SK-N-MC (cell line): Measurements from ENCODE around the gene CTNNA2.

ENCODE experiments used
- DNase-seq: peaks from one replicate; pipeline ENCODE4 v3.0.0-alpha.2; 2011; ENCODE audit warnings: low read depth, low spot score
- H3K27ac ChIP-seq: fragments of 200-600 bp; sonication (generic); 2 replicates; pipeline ENCODE4 v1.5.1; 2016; ENCODE audit warnings: mixed run types
- H3K36me3 ChIP-seq: fragments of 200-600 bp; sonication (generic); 2 replicates; pipeline ENCODE4 v1.6.1; 2017; ENCODE audit warnings: antibody characterized with exemption, low read length, mixed read lengths; ENCODE audit not compliant: insufficient read depth
- H3K4me3 ChIP-seq: fragments of 200-600 bp; sonication (generic); 2 replicates; pipeline ENCODE4 v1.5.1; 2016
- H3K9ac ChIP-seq: fragments of 200-600 bp; sonication (generic); 2 replicates; pipeline ENCODE4 v1.8.0; 2017; ENCODE audit warnings: mixed run types, mixed read lengths; ENCODE audit not compliant: insufficient read length
- H3K9me3 ChIP-seq: fragments of 200-600 bp; sonication (generic); 2 replicates; pipeline ENCODE4 v1.6.1; 2017; ENCODE audit warnings: low read depth, mild to moderate bottlenecking, antibody characterized with exemption, low read length, moderate library complexity, mixed read lengths
- EZH2 ChIP-seq: fragments of 200-600 bp; sonication (generic); IDR thresholded peaks from one replicate; pipeline ENCODE4 v1.6.1; 2017; ENCODE audit warnings: antibody characterized with exemption
- FOXP2 ChIP-seq: optimal IDR thresholded peaks from 2 replicates; pipeline ENCODE3; 2011; ENCODE audit warnings: mild to moderate bottlenecking, moderate library complexity; ENCODE audit not compliant: insufficient read depth; ENCODE audit errors: extremely low read length, control extremely low read depth
- POLR2AphosphoS5 ChIP-seq: IDR thresholded peaks from 2 replicates; pipeline ENCODE4 v1.6.1; 2012; ENCODE audit warnings: mild to moderate bottlenecking, low read depth, low read length, borderline replicate concordance

The CTNNA2 gene

DNA sequence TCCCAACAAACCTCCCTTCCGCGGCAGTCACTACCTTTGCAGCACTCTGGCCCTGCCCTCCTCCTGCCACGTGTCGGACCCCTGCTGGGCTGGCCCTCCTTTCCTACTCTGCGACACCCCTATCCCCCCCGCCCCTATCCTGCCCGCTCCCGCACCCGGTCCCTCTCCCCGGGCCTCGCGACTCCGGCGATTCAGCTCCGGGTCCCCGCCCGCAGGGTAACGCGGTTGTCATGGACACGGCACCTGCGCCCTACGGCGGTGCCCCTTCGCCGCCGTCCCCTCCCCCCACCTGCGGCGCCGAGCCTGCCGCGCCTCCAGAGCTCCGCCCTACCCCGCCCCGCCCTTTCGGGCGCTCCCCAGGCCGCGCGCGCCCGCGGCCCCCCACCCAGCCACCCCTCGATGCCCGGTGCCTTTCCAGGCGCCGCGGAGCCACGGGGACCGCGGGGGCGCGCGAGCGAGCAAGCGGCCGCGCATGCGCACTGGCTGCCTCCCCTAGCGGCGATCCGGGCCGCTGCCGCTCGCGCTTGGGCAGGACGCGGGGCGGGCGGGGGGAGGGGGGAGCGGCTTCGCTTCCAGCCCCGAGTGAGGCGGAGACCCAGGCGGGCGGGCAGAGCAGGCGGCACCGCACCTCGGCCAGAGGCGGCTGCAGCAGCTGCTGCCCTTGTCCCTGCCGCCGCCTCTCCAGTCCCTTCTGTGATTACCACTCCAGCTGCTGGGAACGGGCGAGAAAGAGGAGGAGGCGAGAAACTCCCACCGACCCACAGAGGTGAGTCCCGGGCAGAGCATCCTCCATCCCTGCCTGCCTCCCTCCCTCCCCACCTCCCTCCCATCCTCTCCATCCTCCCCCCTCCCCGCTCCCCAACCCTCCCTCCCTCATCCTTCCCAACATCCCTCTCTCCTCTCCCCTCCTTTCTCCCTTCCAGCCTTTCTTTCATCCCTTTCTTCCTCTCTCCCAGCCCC lies at the start of gene CTNNA2:
Gene CTNNA2, plus strand, starts transcription at position 610 of the 960 bp plus-strand sequence.
- Histone ChIP-seq H3K9me3 (no peaks in the 10 kb centered on the region), H3K27ac (no peak within 1 kb of the TSS), H3K4me3 (no peak within 1 kb of the TSS), H3K9ac (no peak within 1 kb of the TSS), H3K36me3 (no peaks in the 10 kb centered on the region)
- DNase-seq, result no peak
- TF ChIP-seq EZH2 (no peak), POLR2AphosphoS5 (no peak), FOXP2 (no peak)

DNA sequence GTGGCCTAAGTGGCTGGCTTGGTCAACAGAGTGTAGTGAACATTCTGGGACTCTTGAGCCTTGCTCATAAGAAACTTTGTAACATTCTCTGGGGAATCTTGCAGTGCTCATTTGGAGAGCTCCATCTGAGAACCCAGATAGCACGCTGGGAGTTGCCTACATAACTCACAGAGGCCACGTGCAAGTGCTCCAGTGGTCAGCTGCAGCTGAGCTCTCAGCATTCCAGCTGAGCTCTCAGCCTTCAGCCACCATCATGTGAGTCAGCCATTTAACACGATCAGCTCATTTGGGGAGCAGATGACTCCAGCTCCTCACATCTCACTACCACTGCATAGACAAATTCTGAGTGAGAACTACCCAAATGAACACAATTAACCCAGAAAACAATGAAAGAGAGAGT lies 25.5 kb upstream of the CTNNA2 start:
- DNase-seq, result no peak
- no peaks in the 10 kb centered on the region for H3K9me3 ChIP-seq
- H3K4me3 ChIP-seq, result no peak overlapping the region
- no peaks in the 10 kb centered on the region for H3K36me3 ChIP-seq
- TF ChIP-seq FOXP2 (no peak), POLR2AphosphoS5 (no peak), EZH2 (no peak)
- no peak overlapping the region for H3K27ac ChIP-seq
- no peak overlapping the region for H3K9ac ChIP-seq

DNA sequence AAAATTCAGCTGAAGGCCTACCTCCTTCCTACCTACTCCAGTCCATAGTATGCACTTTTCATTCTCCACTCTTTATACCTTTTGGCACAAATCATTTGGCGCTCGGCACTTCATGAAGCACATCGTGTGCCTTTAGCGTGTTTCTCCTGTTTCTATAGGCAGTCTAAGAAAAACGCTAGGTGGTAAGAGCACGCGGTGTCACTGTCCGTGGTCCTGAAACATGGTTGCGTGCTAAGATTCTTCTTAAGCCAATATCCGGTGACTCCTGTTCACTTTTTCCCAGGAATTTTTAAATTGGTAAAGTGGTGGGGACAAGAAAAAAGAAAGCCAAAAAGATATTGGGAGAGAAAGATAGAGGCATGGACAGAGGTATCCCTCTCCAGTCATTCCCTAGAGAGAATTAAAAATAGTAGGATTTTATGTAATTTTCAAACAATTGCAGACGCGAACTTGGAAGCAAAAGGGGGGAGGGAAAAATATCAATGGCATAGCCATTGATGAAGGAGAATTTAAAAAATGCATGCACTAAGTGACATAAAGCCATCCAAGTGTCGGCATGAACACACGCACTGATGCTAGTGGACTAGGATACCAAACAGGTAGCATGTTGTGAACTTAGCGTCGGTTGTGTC lies 1.4 kb upstream of the CTNNA2 start:
- no peak overlapping the region for H3K9ac ChIP-seq
- H3K9me3 ChIP-seq, result no peaks in the 10 kb centered on the region
- peak; percentile 56 for DNase-seq
- TF ChIP-seq FOXP2 (no peak), EZH2 (no peak), POLR2AphosphoS5 (no peak)
- no peaks in the 10 kb centered on the region for H3K36me3 ChIP-seq
- no peak overlapping the region for H3K27ac ChIP-seq
- no peak overlapping the region for H3K4me3 ChIP-seq

DNA sequence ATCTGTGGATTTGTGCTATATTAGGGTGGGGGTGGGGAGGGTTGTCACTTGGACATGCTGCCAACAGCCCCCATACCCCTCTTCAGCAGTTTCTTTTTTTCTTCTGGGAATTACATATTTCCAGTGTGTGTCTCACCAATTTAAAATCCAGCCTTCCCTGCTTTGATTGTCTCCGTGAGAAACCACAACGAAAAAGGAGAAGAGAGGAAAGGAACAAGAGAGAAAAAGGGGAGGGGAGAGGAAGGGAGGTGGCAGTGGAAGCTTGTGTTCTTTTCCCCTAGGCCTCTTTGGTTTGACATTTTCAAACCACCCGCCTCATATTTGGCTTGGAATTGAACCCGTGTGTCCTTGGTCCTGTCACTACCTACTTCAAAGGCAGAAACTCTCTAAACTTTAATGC lies 860 bp downstream of the CTNNA2 start:
- no peaks in the 10 kb centered on the region for H3K36me3 ChIP-seq
- DNase-seq, result no peak
- no peak overlapping the region for H3K4me3 ChIP-seq
- no peaks in the 10 kb centered on the region for H3K9me3 ChIP-seq
- no peak overlapping the region for H3K9ac ChIP-seq
- TF ChIP-seq FOXP2, result no peak
- TF ChIP-seq EZH2, result no peak
- TF ChIP-seq POLR2AphosphoS5, result no peak
- no peak overlapping the region for H3K27ac ChIP-seq

GRCh38 chr2:79529636-79530035 lies 16.8 kb downstream of the CTNNA2 start:
- Histone ChIP-seq H3K27ac (no peak overlapping the region), H3K4me3 (no peak overlapping the region), H3K36me3 (no peaks in the 10 kb centered on the region), H3K9ac (no peak overlapping the region), H3K9me3 (no peaks in the 10 kb centered on the region)
- no peak for DNase-seq
- TF ChIP-seq POLR2AphosphoS5 (no peak), EZH2 (no peak)

DNA sequence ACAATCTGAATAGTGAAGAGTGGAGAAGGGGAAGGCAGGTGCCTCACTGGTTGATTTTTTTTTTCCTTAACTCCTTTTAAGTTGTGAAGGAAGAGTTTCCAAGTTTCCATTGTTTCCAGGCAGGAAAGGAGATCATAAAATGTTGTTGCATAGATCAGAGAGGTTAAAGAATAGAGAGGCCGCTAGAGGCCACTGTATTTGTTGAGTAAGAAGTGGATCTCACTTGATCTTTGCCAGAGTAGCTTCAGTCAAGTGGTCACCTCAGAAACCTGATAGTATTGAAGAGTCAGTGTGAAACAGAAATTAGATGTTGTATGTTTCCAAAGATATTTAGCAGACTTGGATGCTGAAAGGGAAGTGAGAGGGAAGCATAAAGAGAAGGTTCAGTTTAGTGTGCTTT lies 17.6 kb downstream of the CTNNA2 start:
- DNase-seq, result no peak
- no peak overlapping the region for H3K27ac ChIP-seq
- H3K9me3 ChIP-seq, result no peaks in the 10 kb centered on the region
- H3K4me3 ChIP-seq, result no peak overlapping the region
- H3K9ac ChIP-seq, result no peak overlapping the region
- no peak for TF ChIP-seq EZH2
- no peak for TF ChIP-seq FOXP2
- no peak for TF ChIP-seq POLR2AphosphoS5
- H3K36me3 ChIP-seq, result no peaks in the 10 kb centered on the region

- no peaks in the 10 kb centered on the region for H3K36me3 ChIP-seq
- H3K9me3 ChIP-seq, result 0 out of 2 replicates have a peak, but pooled peaks cover 3% of the 10 kb centered on the region
- no peak overlapping the region for H3K4me3 ChIP-seq
- no peak for TF ChIP-seq EZH2
- no peak for TF ChIP-seq POLR2AphosphoS5
- TF ChIP-seq FOXP2, result no peak
- no peak overlapping the region for H3K9ac ChIP-seq
- DNase-seq, result no peak
- no peak overlapping the region for H3K27ac ChIP-seq
Observed at GRCh38 chr2:79547568-79547967, 34.7 kb downstream of the CTNNA2 start.

DNA sequence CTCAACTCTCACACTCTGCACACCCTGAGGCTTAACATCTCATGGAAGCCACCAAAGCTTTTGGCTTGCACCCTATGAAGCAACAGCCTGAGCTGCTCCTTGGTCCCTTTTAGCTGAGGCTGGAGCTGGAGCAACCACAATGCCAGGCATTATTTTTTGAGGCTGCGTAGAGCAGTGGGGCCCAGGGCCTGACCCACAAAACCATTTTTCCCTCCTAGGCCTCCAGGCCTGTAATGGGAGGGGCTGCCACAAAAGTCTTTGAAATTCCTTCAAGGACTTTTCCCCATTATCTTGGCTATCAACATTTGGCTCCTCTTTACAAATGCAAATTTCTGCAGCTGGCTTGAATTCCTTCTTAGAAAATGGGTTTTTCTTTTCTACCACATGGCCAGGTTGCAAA lies 39.8 kb downstream of the CTNNA2 start:
- Histone ChIP-seq H3K36me3 (no peaks in the 10 kb centered on the region), H3K9me3 (0 out of 2 replicates have a peak, but pooled peaks cover 3% of the 10 kb centered on the region), H3K4me3 (no peak overlapping the region), H3K27ac (no peak overlapping the region), H3K9ac (no peak overlapping the region)
- no peak for TF ChIP-seq POLR2AphosphoS5
- TF ChIP-seq EZH2, result no peak
- no peak for TF ChIP-seq FOXP2
- DNase-seq, result no peak
